PC-9 (cell line): ENCODE measurements around the gene LDHAL6B. TPM values are rescaled to one million over a fixed set of nuclear protein-coding genes. Genes with fewer than 3 reads are reported as not detected.

ENCODE experiments used
- BruUV-seq: library from RNA; stranded (reverse); fragments of 400-500 nt; replicated peaks from 2 replicates; lab custom pipeline; 2021; lab: Mats Ljungman, UMichigan
- CTCF ChIA-PET: fragments of 300-600 bp; sonication (Branson Sonifier 250); formaldehyde crosslinking; loops from one replicate; lab custom pipeline; 2022; ENCODE audit warnings: antibody characterized with exemption; lab: Charles Lee
- POLR2A ChIA-PET: fragments of 300-600 bp; sonication (Branson Sonifier 250); formaldehyde crosslinking; loops from one replicate; lab custom pipeline; 2022; ENCODE audit warnings: antibody characterized with exemption; ENCODE audit not compliant: unreplicated experiment; lab: Charles Lee
- DNase-seq, 2 experiments: peaks; one replicate each; pipeline versions ENCODE4 v3.0.0 to v3.0.0-alpha.2; 2015 to 2022; ENCODE audit warnings: mixed read lengths in 1 of 2
- H2AFZ ChIP-seq: fragments of 200-600 bp; sonication (generic); 2 replicates; pipeline ENCODE4 v1.8.1; 2017; ENCODE audit warnings: antibody characterized with exemption
- H3F3A ChIP-seq: fragments of 200-600 bp; sonication (generic); 2 replicates; pipeline ENCODE4 v1.8.1; 2017; ENCODE audit warnings: antibody characterized with exemption, mild to moderate bottlenecking, low read depth; ENCODE audit not compliant: insufficient read depth
- H3K27ac ChIP-seq: fragments of 200-600 bp; sonication (generic); 2 replicates; pipeline ENCODE4 v1.6.1; 2016; ENCODE audit warnings: mixed run types
- H3K27me3 ChIP-seq: fragments of 200-600 bp; sonication (generic); 2 replicates; pipeline ENCODE4 v1.6.1; 2016; ENCODE audit warnings: low read depth, mixed run types; ENCODE audit not compliant: insufficient read depth
- H3K36me3 ChIP-seq: fragments of 200-600 bp; sonication (generic); 2 replicates; pipeline ENCODE4 v1.6.1; 2016; ENCODE audit warnings: low read depth, mixed run types
- H3K4me1 ChIP-seq: fragments of 200-600 bp; sonication (generic); replicated peaks from 2 replicates; pipeline ENCODE4 v1.6.1; 2016; ENCODE audit warnings: mixed run types; ENCODE audit not compliant: insufficient read depth
- H3K4me2 ChIP-seq: fragments of 200-600 bp; sonication (generic); 2 replicates; pipeline ENCODE4 v1.6.1; 2017; ENCODE audit warnings: mixed run types
- H3K4me3 ChIP-seq: fragments of 200-600 bp; sonication (generic); 2 replicates; pipeline ENCODE4 v1.6.1; 2016; ENCODE audit warnings: mixed run types
- H3K79me2 ChIP-seq: fragments of 200-600 bp; sonication (generic); 2 replicates; pipeline ENCODE4 v1.6.1; 2017; ENCODE audit warnings: low read depth, mixed run types
- H3K9me2 ChIP-seq: fragments of 200-600 bp; sonication (generic); 2 replicates; pipeline ENCODE4 v1.8.1; 2017; ENCODE audit warnings: mild to moderate bottlenecking; ENCODE audit not compliant: insufficient read depth
- H3K9me3 ChIP-seq: fragments of 200-600 bp; sonication (generic); 2 replicates; pipeline ENCODE4 v1.8.1; 2016; ENCODE audit warnings: low read depth; ENCODE audit not compliant: insufficient read depth
- H4K20me1 ChIP-seq: fragments of 200-600 bp; sonication (generic); 2 replicates; pipeline ENCODE4 v1.8.1; 2017; ENCODE audit not compliant: insufficient read depth
- CTCF ChIP-seq: fragments of 200-600 bp; sonication (generic); conservative IDR thresholded peaks from 2 replicates; pipeline ENCODE4 v1.6.1; 2017; ENCODE audit warnings: mixed run types, antibody characterized with exemption, mild to moderate bottlenecking, moderate library complexity
- EZH2 ChIP-seq: fragments of 200-600 bp; sonication (generic); IDR thresholded peaks from 2 replicates; pipeline ENCODE4 v1.8.0; 2017; ENCODE audit warnings: antibody characterized with exemption, low read depth
- intact Hi-C: fragments of 100-400 bp; cut with micrococcal nuclease; formaldehyde crosslinking; loops from one replicate; pipeline ENCODE4 v1.10.0; 2022; ENCODE audit not compliant: unreplicated experiment
- total RNA-seq: library from RNA; stranded (reverse); gene quantifications from 2 replicates; pipeline ENCODE4 v1.2.3, GENCODE V29; 2021

Gene LDHAL6B
- total RNA-seq, 1 experiment from 2014 or later: not detected

DNA sequence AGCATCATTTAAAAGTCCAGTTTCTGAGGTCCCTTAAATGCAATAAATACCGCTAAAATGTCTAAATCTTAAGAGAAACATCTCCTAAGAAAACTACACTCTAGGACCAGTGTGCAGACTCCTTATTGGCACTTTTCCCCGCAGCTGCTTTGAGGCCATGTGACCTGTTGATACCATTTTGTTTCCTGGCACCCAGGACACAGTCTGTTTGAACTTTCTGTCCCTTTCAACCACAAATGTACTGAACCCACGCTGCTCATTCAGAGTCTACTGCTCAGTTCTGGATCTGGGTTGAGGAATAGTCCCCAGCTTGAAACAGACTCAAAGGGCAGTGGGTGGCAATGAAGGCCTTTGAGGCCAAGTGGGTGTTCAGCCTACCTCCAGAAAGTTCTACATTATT lies 17.1 kb downstream of the LDHAL6B start:
- Histone ChIP-seq H2AFZ (no peak overlapping the region), H3K4me3 (no peak overlapping the region), H3K9me2 (no peaks in the 10 kb centered on the region), H3K4me2 (no peak overlapping the region), H3F3A (no peaks in the 10 kb centered on the region), H3K4me1 (no peaks in the 10 kb centered on the region), H3K36me3 (peaks cover 5% of the 10 kb centered on the region), H4K20me1 (no peaks in the 10 kb centered on the region), H3K9me3 (no peaks in the 10 kb centered on the region), H3K27me3 (no peaks in the 10 kb centered on the region), H3K27ac (no peak overlapping the region), H3K79me2 (no peaks in the 10 kb centered on the region)
- TF ChIP-seq EZH2 (no peak), CTCF (no peak)
- intact Hi-C loops: no loop called here
- DNase-seq: no peak
- ChIA-PET CTCF (interaction anchor here (0.5 kb wide), 1 partner anchor 262 kb away, joined by 6 read pairs; no protein-coding TSS in a partner anchor), POLR2A (no interaction called here)
- BruUV-seq: no TSS peak

DNA sequence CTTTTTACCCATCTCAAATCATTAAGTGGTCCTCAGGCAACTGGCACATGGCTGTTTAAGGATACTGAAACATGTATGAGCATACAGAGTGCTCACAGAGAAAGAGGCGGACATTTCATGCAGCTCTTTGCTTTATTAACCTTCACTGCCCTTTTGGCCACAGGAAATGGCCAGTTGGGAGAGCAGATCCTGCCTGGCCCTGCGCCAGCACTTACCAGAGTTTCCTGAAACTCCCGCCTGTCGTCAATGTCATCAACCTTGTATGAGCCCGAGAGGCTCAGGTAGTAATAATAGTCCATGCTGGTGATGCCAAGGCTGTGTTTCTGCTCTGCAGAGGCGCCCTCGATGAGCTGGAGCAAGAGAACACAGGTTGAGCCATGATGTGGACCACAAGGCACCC lies 17.8 kb downstream of the LDHAL6B start:
- H3K4me1 ChIP-seq: no peaks in the 10 kb centered on the region
- no peak overlapping the region for H2AFZ ChIP-seq
- H3K4me2 ChIP-seq: no peak overlapping the region
- no peaks in the 10 kb centered on the region for H3K27me3 ChIP-seq
- ChIA-PET CTCF (no interaction called here), POLR2A (no interaction called here)
- H3F3A ChIP-seq: no peaks in the 10 kb centered on the region
- no peaks in the 10 kb centered on the region for H3K79me2 ChIP-seq
- intact Hi-C loops: no loop called here
- H4K20me1 ChIP-seq: no peaks in the 10 kb centered on the region
- TF ChIP-seq EZH2 (no peak), CTCF (no peak)
- H3K4me3 ChIP-seq: no peak overlapping the region
- no TSS peak for BruUV-seq
- H3K9me2 ChIP-seq: no peaks in the 10 kb centered on the region
- no peak for DNase-seq
- H3K27ac ChIP-seq: no peak overlapping the region
- peaks cover 5% of the 10 kb centered on the region for H3K36me3 ChIP-seq
- H3K9me3 ChIP-seq: no peaks in the 10 kb centered on the region

DNA sequence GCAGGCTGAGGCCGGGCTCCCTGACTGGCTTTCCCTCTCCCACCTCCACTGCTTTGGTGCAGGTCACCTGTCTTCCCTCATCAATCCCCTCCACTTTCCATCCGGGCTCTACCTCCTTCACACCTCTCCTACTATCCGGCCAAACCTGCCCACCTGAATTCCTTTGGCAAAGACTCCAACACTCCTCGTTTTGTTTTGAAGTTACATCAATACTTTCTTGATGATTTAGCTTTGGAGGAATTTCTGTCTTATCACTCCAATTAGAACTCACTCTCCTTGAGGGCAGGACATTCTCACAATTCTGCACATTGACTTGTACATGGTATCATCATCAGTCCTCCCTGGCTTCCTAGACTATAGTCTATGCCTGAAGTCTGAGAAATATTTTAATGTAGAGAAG lies 20.4 kb downstream of the LDHAL6B start:
- no peak for TF ChIP-seq EZH2
- no peak for TF ChIP-seq CTCF
- Histone ChIP-seq H3K4me2 (no peak overlapping the region), H3F3A (no peaks in the 10 kb centered on the region), H3K27me3 (no peaks in the 10 kb centered on the region), H3K79me2 (no peaks in the 10 kb centered on the region), H3K4me1 (no peaks in the 10 kb centered on the region), H3K9me2 (no peaks in the 10 kb centered on the region), H3K9me3 (no peaks in the 10 kb centered on the region), H3K36me3 (peaks cover 5% of the 10 kb centered on the region; the same call in 1 of the 2 replicates), H2AFZ (no peak overlapping the region), H4K20me1 (no peaks in the 10 kb centered on the region), H3K4me3 (no peak overlapping the region), H3K27ac (no peak overlapping the region)
- ChIA-PET POLR2A (interaction anchor here (0.6 kb wide), 1 partner anchor 154 kb away, joined by 3 read pairs; no protein-coding TSS in a partner anchor), CTCF (no interaction called here)
- intact Hi-C loops: no loop called here
- no peak for DNase-seq
- BruUV-seq: no TSS peak
